Measurements from ENCODE around the gene SKAP1.

SKAP1 gene

GRCh38 chr17:48122665-48123045, 307.4 kb downstream of the SKAP1 start:
- H3K4me3 ChIP-seq (ENCODE audit: low read depth, low read length), result no peak overlapping the region
- TF ChIP-seq CTCF (IDR thresholded peaks at IDR 0.05; ENCODE audit: insufficient read depth, low read depth, low read length, missing control alignments), result no peak
- DNase-seq (ENCODE audit: low read depth), result no peak

- no peak for TF ChIP-seq CTCF (IDR thresholded peaks at IDR 0.05; ENCODE audit: insufficient read depth, low read depth, low read length, missing control alignments)
- no peak overlapping the region for H3K4me3 ChIP-seq (ENCODE audit: low read depth, low read length)
- no peak for DNase-seq (ENCODE audit: low read depth)
Observed at GRCh38 chr17:48121923-48122664, 307.9 kb downstream of the SKAP1 start.

GRCh38 chr17:48113201-48113676, 316.8 kb downstream of the SKAP1 start:
- H3K4me3 ChIP-seq (ENCODE audit: low read depth, low read length), result peak overlapping the region; percentile 65
- peak; percentile 90 for DNase-seq (ENCODE audit: low read depth)
- no peak for TF ChIP-seq CTCF (IDR thresholded peaks at IDR 0.05; ENCODE audit: insufficient read depth, low read depth, low read length, missing control alignments)

GRCh38 chr17:48111937-48112241, 318.1 kb downstream of the SKAP1 start:
- peak overlapping the region; percentile 65 for H3K4me3 ChIP-seq (ENCODE audit: low read depth, low read length)
- TF ChIP-seq CTCF (IDR thresholded peaks at IDR 0.05; ENCODE audit: insufficient read depth, low read depth, low read length, missing control alignments), result no peak
- no peak for DNase-seq (ENCODE audit: low read depth)

- H3K4me3 ChIP-seq (ENCODE audit: low read depth, low read length), result peak overlapping the region; percentile 89
- DNase-seq (ENCODE audit: low read depth), result peak; percentile 52
- no peak for TF ChIP-seq CTCF (IDR thresholded peaks at IDR 0.05; ENCODE audit: insufficient read depth, low read depth, low read length, missing control alignments)
Observed at GRCh38 chr17:48110761-48111160, 319.3 kb downstream of the SKAP1 start.

GRCh38 chr17:48107137-48108055, 322.6 kb downstream of the SKAP1 start, which contains the start of gene SNX11:
SNX11 (plus strand) TSS chr17:48107766; CDS start chr17:48112044, 4,278 bp downstream.
- H3K4me3 ChIP-seq (ENCODE audit: low read depth, low read length), result peak within 1 kb of the TSS; percentile 89
- DNase-seq (ENCODE audit: low read depth), result peak; percentile 92
- no peak for TF ChIP-seq CTCF (IDR thresholded peaks at IDR 0.05; ENCODE audit: insufficient read depth, low read depth, low read length, missing control alignments)
